Sigmoid colon (tissue), 7 donors: Measurements from ENCODE around the gene NANOG. TPM values are rescaled to one million over a fixed set of nuclear protein-coding genes. Genes with fewer than 3 reads are reported as not detected.
"Not testable (repeated sequence)": the region's sequence is repeated elsewhere in the genome, so short reads cannot be mapped to it uniquely, and the experiment has no call there.

Experiments used
- DNase-seq: peaks from one replicate; pipeline ENCODE4 v3.0.0-alpha.2; 2019
- H3K27ac ChIP-seq, 4 donors: fragments of 200-600 bp; sonication (generic); one replicate each; pipeline ENCODE4 v1.5.1; 2016 to 2019; ENCODE audit warnings: mild to moderate bottlenecking in 1 of 4
- H3K27me3 ChIP-seq, 3 donors: fragments of 200-600 bp; sonication (generic); one replicate each; pipeline ENCODE4 v1.5.1; 2019; ENCODE audit warnings: mild to moderate bottlenecking in 1 of 3
- H3K36me3 ChIP-seq, 4 donors: fragments of 200-600 bp; sonication (generic); one replicate each; pipeline ENCODE4 v1.5.1; 2016 to 2019
- H3K4me1 ChIP-seq, 4 donors: fragments of 200-600 bp; sonication (generic); one replicate each; pipeline ENCODE4 v1.5.1; 2017 to 2019
- H3K4me3 ChIP-seq, 4 donors: fragments of 200-600 bp; sonication (generic); one replicate each; pipeline ENCODE4 v1.5.1; 2017 to 2019; ENCODE audit warnings: mild to moderate bottlenecking in 2 of 4, moderate library complexity in 1 of 4
- H3K9me3 ChIP-seq, 4 donors: fragments of 200-600 bp in 3 of 4; sonication (generic) in 3 of 4; one replicate each; pipeline versions ENCODE4 v1.5.1 to v1.6.1; 2013 to 2019
- CTCF ChIP-seq, 4 experiments: fragments of 450-650 bp in 3 of 4; fragments of 200-600 bp in 1 of 4; IDR thresholded peaks; one replicate each; pipeline ENCODE4 v1.5.1; 2016 to 2019; ENCODE audit warnings: antibody characterized with exemption in 4 of 4, mild to moderate bottlenecking in 3 of 4, moderate library complexity in 2 of 4
- EP300 ChIP-seq, 4 donors: sonication (generic); formaldehyde crosslinking; IDR thresholded peaks; one replicate each; pipeline ENCODE4 v1.6.1; 2017; ENCODE audit warnings: antibody characterized with exemption in 4 of 4
- POLR2A ChIP-seq, 2 donors: fragments of 450-650 bp; IDR thresholded peaks; one replicate each; pipeline ENCODE4 v1.6.1; 2016; ENCODE audit warnings: antibody characterized with exemption in 2 of 2, mild to moderate bottlenecking in 2 of 2, moderate library complexity in 2 of 2
- POLR2AphosphoS5 ChIP-seq, 4 donors: sonication (generic); formaldehyde crosslinking; IDR thresholded peaks; one replicate each; pipeline ENCODE4 v1.6.1; 2017; ENCODE audit warnings: antibody characterized with exemption in 4 of 4
- WGBS, 2 donors: extraction: QIAGEN DNeasy Blood & Tissue Kit; methylation state at CpG; one replicate each; pipeline ENCODE4 v1.1.7; 2013; 5-methylcytosine and 5-hydroxymethylcytosine counted together
- intact Hi-C: fragments of 100-400 bp; cut with DNase I; formaldehyde crosslinking; loops from one replicate; pipeline ENCODE4 v1.15.1; 2023
- polyA plus RNA-seq, 3 donors: library from polyadenylated mRNA; stranded (reverse); fragments of 200-250 nt; gene quantifications; one replicate each; pipeline ENCODE4 v1.2.3, GENCODE V29; 2013
- total RNA-seq, 4 donors: library from RNA; depleted of rRNA; stranded (reverse); fragments of >200 nt; gene quantifications; one replicate each; pipeline ENCODE4 v1.1.0, GENCODE V29; 2016
- donor health status: healthy with polysubstance abuse.
- donor health status: Bipolar disorder and iron deficiency.
- donor health status: healthy.

The NANOG gene
- total and polyA plus RNA-seq, 7 donors = under 0.01 to 0.28 (median under 0.01) TPM; not detected in 4

GRCh38 chr12:7787574-7788293 lies 1.5 kb upstream of the NANOG start:
- intact Hi-C loops = no loop called here
- H3K36me3 ChIP-seq = no peaks in the 10 kb centered on the region
- WGBS, 2 donors = 56 to 61% methylated on average over 13 of the region's 13 CpGs
- H3K9me3 ChIP-seq = no peaks in the 10 kb centered on the region
- no peak overlapping the region for H3K27ac ChIP-seq
- TF ChIP-seq EP300 (IDR thresholded peaks at IDR 0.05) = no peak
- no peak for TF ChIP-seq POLR2AphosphoS5 (IDR thresholded peaks at IDR 0.05)
- no peak for TF ChIP-seq CTCF (IDR thresholded peaks at IDR 0.05)
- TF ChIP-seq POLR2A (IDR thresholded peaks at IDR 0.05) = no peak
- no peak overlapping the region for H3K4me3 ChIP-seq
- H3K27me3 ChIP-seq = peaks cover 0 to 19% (median 0%) of the 10 kb centered on the region in 3 donors
- no peaks in the 10 kb centered on the region for H3K4me1 ChIP-seq
- no peak for DNase-seq

- 46 to 56% methylated on average over 4 of the region's 4 CpGs for WGBS, 2 donors
- Histone ChIP-seq H3K4me3 (no peak overlapping the region), H3K4me1 (no peaks in the 10 kb centered on the region), H3K27ac (no peak overlapping the region), H3K36me3 (no peaks in the 10 kb centered on the region), H3K27me3 (peaks cover 0 to 19% (median 0%) of the 10 kb centered on the region in 3 donors), H3K9me3 (no peaks in the 10 kb centered on the region)
- TF ChIP-seq CTCF (IDR thresholded peaks at IDR 0.05) = no peak
- no peak for TF ChIP-seq POLR2AphosphoS5 (IDR thresholded peaks at IDR 0.05)
- TF ChIP-seq EP300 (IDR thresholded peaks at IDR 0.05) = no peak
- TF ChIP-seq POLR2A (IDR thresholded peaks at IDR 0.05) = no peak
- DNase-seq = no peak
- intact Hi-C loops = no loop called here
Measured at GRCh38 chr12:7788294-7788660, 925 bp upstream of the NANOG start.

- 47 to 57% methylated on average over 3 of the region's 3 CpGs for WGBS, 2 donors
- Histone ChIP-seq H3K27ac (no peak overlapping the region), H3K4me3 (no peak overlapping the region), H3K27me3 (peaks cover 0 to 5% (median 0%) of the 10 kb centered on the region in 3 donors), H3K4me1 (no peaks in the 10 kb centered on the region), H3K36me3 (no peaks in the 10 kb centered on the region), H3K9me3 (no peaks in the 10 kb centered on the region)
- DNase-seq = no peak
- TF ChIP-seq CTCF (IDR thresholded peaks at IDR 0.05) (no peak), EP300 (IDR thresholded peaks at IDR 0.05) (no peak), POLR2A (IDR thresholded peaks at IDR 0.05) (no peak), POLR2AphosphoS5 (IDR thresholded peaks at IDR 0.05) (no peak)
- intact Hi-C loops = no loop called here
Measured at GRCh38 chr12:7793211-7793610, 4.0 kb downstream of the NANOG start.

- H3K9me3 ChIP-seq, DNase-seq, H3K4me3 ChIP-seq, H3K36me3 ChIP-seq, H3K4me1 ChIP-seq, H3K27me3 ChIP-seq, intact Hi-C loops, H3K27ac ChIP-seq: not testable (repeated sequence)
- 67 to 89% methylated on average over 7 of the region's 7 CpGs for WGBS, 2 donors
Measured at GRCh38 chr12:7797269-7797668, 8.1 kb downstream of the NANOG start.

GRCh38 chr12:7797698-7798398 lies 8.6 kb downstream of the NANOG start:
- H3K27ac ChIP-seq = no peak overlapping the region
- no peak overlapping the region for H3K4me3 ChIP-seq
- H3K27me3 ChIP-seq = no peaks in the 10 kb centered on the region
- H3K4me1 ChIP-seq = no peaks in the 10 kb centered on the region
- intact Hi-C loops = no loop called here
- no peak for TF ChIP-seq CTCF (IDR thresholded peaks at IDR 0.05)
- no peak for TF ChIP-seq EP300 (IDR thresholded peaks at IDR 0.05)
- TF ChIP-seq POLR2A (IDR thresholded peaks at IDR 0.05) = no peak
- TF ChIP-seq POLR2AphosphoS5 (IDR thresholded peaks at IDR 0.05) = no peak
- H3K9me3 ChIP-seq = no peaks in the 10 kb centered on the region
- no peak for DNase-seq
- WGBS, 2 donors = 69 to 80% methylated on average over 12 of the region's 12 CpGs
- H3K36me3 ChIP-seq = no peaks in the 10 kb centered on the region

GRCh38 chr12:7798750-7799308 lies 9.6 kb downstream of the NANOG start:
- DNase-seq, H3K27ac ChIP-seq, intact Hi-C loops, H3K4me1 ChIP-seq, H3K4me3 ChIP-seq, H3K27me3 ChIP-seq, H3K36me3 ChIP-seq, H3K9me3 ChIP-seq: not testable (repeated sequence)
- WGBS, 2 donors = 56 to 74% methylated on average over 1 of the region's 4 CpGs
